ENCODE measurements around the gene IGSF23.

Gene IGSF23

GRCh38 chr19:44575116-44575700 is 38.2 kb upstream of the IGSF23 start:
- Histone ChIP-seq H3K9me3 (no peaks in the 10 kb centered on the region), H3K36me3 (no peaks in the 10 kb centered on the region), H3K27me3 (no peaks in the 10 kb centered on the region), H3K4me3 (ENCODE audit: low read depth, low read length) (no peak overlapping the region), H3K4me1 (no peaks in the 10 kb centered on the region)
- TF ChIP-seq CTCF (IDR thresholded peaks at IDR 0.05; ENCODE audit: low read depth, low read length): no peak
- no peak for DNase-seq

DNA sequence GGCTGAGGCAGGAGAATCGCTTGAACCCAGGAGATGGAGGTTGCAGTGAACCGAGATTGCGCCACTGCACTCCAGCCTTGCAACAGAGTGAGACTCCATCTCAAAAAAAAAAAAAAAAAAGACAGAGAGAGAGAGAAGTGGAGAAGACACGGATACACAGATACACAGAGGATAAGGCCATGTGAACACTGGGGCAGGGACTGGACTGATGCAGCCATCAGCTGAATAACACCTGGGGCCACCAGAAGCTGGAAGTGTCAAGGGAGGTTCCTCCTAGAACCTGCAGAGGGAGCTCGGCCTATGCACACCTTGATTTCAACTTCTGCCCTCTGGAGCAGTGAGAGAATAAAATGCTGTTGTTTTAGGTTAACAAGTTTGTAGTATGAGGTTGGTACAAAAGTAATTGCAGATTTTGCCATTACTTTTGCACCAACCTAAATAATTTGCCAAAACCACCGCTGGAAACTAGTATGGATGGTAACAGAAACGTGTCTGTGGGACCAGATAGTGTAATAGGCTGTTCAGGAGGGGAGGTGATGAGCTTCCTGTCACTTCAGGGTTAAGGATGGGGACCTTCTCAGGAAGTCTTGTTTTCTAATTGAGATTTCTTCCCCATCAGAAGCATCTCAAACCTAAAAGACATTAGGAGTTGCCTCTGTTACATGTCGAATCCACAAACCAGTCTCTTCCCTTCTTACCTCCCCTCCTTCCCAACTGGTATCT is 36.4 kb upstream of the IGSF23 start:
- no peaks in the 10 kb centered on the region for H3K36me3 ChIP-seq
- no peaks in the 10 kb centered on the region for H3K27me3 ChIP-seq
- H3K4me3 ChIP-seq (ENCODE audit: low read depth, low read length): no peak overlapping the region
- DNase-seq: peak; percentile 43
- no peaks in the 10 kb centered on the region for H3K4me1 ChIP-seq
- H3K9me3 ChIP-seq: no peaks in the 10 kb centered on the region
- peak; percentile 77 for TF ChIP-seq CTCF (IDR thresholded peaks at IDR 0.05; ENCODE audit: low read depth, low read length)

- no peak for TF ChIP-seq CTCF (IDR thresholded peaks at IDR 0.05; ENCODE audit: low read depth, low read length)
- no peaks in the 10 kb centered on the region for H3K27me3 ChIP-seq
- no peak for DNase-seq
- no peaks in the 10 kb centered on the region for H3K36me3 ChIP-seq
- no peaks in the 10 kb centered on the region for H3K4me1 ChIP-seq
- no peak overlapping the region for H3K4me3 ChIP-seq (ENCODE audit: low read depth, low read length)
- H3K9me3 ChIP-seq: no peaks in the 10 kb centered on the region
These were observed 35.8 kb upstream of the IGSF23 start for GRCh38 chr19:44577566-44577874.

- no peaks in the 10 kb centered on the region for H3K9me3 ChIP-seq
These were observed 33.5 kb upstream of the IGSF23 start for GRCh38 chr19:44579663-44580365.

DNA sequence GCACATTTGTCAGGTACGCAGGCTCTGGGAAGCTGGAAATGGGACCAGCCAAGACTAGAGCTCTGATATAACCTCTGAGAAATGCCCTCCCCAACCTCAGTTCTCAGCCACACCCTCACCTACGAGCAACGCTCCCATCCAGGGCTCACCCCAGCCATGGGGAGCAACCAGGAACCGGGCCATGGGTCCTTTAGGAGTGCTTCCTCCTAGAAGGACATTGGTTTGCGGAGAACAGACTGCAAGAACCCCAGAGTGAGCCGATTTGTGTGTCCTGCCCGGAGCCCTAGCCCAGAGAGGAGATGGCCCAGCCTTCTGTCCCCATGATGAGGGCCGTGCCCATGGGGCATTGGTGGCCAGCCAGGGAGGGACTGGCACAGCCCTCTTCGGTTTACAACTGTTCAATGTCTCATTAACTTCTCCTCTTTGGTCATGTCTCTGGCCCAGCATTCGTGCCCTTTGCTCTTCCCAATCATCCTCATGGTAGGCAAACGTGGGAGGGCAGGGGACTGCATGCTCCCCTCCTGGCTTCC is 32.9 kb upstream of the IGSF23 start:
- Histone ChIP-seq H3K4me1 (no peaks in the 10 kb centered on the region), H3K4me3 (ENCODE audit: low read depth, low read length) (no peak overlapping the region), H3K36me3 (no peaks in the 10 kb centered on the region; the same call in 1 of the 2 replicates), H3K9me3 (no peaks in the 10 kb centered on the region), H3K27me3 (no peaks in the 10 kb centered on the region)
- TF ChIP-seq CTCF (IDR thresholded peaks at IDR 0.05; ENCODE audit: low read depth, low read length): no peak
- no peak for DNase-seq

More at GRCh38 chr19:44579663-44580365, 33.5 kb upstream of the IGSF23 start:
- Histone ChIP-seq H3K27me3 (no peaks in the 10 kb centered on the region), H3K4me1 (no peaks in the 10 kb centered on the region), H3K36me3 (no peaks in the 10 kb centered on the region; the same call in 1 of the 2 replicates), H3K4me3 (ENCODE audit: low read depth, low read length) (no peak overlapping the region)
- TF ChIP-seq CTCF (IDR thresholded peaks at IDR 0.05; ENCODE audit: low read depth, low read length): no peak
- DNase-seq: no peak
